ENCODE results near the gene GRB10. TPM values are rescaled to one million over a fixed set of nuclear protein-coding genes. Genes with fewer than 3 reads are reported as not detected.

GRB10 gene
- total and polyA plus RNA-seq, 2 of the 8 experiments (the other 6 are each of a cell fraction or from before 2014, with no cell fraction given), result 35.7 to 97.0 TPM

DNA sequence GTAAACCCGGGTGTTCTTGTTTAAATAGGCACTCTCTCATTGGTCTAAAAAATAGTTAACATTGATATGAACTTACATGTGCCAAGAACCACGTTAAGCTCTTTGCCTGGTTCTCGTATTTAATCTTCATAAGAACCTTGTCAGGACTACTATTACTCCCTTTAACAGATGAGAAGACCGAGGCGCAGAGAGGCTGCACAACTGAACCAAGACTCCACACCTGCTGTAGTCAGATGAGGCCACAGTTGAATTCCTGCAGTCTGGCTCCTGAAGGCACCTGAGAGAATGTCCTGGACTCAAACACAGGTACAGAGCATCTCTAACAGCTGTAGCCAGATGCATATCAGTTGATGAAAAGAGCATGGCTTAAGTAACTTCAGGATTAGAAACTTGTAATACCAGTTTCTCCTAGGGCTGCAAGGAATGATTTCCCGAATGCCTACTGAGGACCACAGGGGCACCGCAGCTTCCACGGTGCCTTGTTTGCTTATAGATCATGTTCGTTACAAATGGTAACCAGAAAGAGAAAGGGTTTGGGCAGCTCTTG lies 227.0 kb downstream of the GRB10 start:
- H3K4me2 ChIP-seq (ENCODE audit: insufficient read depth in 1 of 2, low read depth in 2 of 2, low read length in 2 of 2), result no peak overlapping the region
- H3K9me3 ChIP-seq (ENCODE audit: insufficient read depth in 2 of 2, low read depth in 1 of 2, low read length in 1 of 2), result no peaks in the 10 kb centered on the region
- POLR2A ChIA-PET (ENCODE audit: partially characterized antibody), result no interaction called here
- H2AK5ac ChIP-seq (ENCODE audit: low read depth, low read length), result no peak overlapping the region
- H3K79me2 ChIP-seq (ENCODE audit: control insufficient read depth in 1 of 2, insufficient read depth in 2 of 2, low read length in 2 of 2), result no peaks in the 10 kb centered on the region
- H3K23ac ChIP-seq (ENCODE audit: insufficient read length), result no peak overlapping the region
- no peaks in the 10 kb centered on the region for H3K36me3 ChIP-seq (ENCODE audit: control insufficient read depth in 2 of 4, insufficient read depth in 4 of 4, low read length in 3 of 4)
- H4K5ac ChIP-seq (ENCODE audit: insufficient read length, low read depth, low read length), result no peak overlapping the region
- no peak overlapping the region for H3K9ac ChIP-seq (replicated peaks in 1 of 4; ENCODE audit: extremely low read depth in 1 of 4, low read depth in 3 of 4, low read length in 3 of 4)
- CTCF ChIA-PET (ENCODE audit: partially characterized antibody), result interaction anchor here (0.7 to 3.2 kb wide), 10 partner anchors 14 to 605 kb away, joined by 3 to 9 read pairs (median 4); no protein-coding TSS in a partner anchor
- no peak overlapping the region for H3K4me3 ChIP-seq (ENCODE audit: extremely low read depth in 1 of 4, insufficient read depth in 2 of 4, low read depth in 3 of 4, low read length in 4 of 4)
- H3K27me3 ChIP-seq (replicated peaks in 1 of 4; ENCODE audit: control insufficient read depth in 3 of 4, extremely low read depth in 1 of 4, insufficient read depth in 3 of 4, low read length in 3 of 4), result no peaks in the 10 kb centered on the region
- no peaks in the 10 kb centered on the region for H3K23me2 ChIP-seq (ENCODE audit: low read depth, low read length)
- H4K91ac ChIP-seq (replicated peaks; ENCODE audit: insufficient read length, low read length), result no peak overlapping the region
- H3K56ac ChIP-seq (replicated peaks; ENCODE audit: insufficient read length, low read depth, low read length), result no peak overlapping the region
- DNase-seq (ENCODE audit: low read depth in 1 of 2, low spot score in 2 of 2) (no peak), FAIRE-seq (no peak)
- no peak overlapping the region for H2BK12ac ChIP-seq (ENCODE audit: low read depth, low read length)
- no peak overlapping the region for H3K27ac ChIP-seq (ENCODE audit: low read depth, low read length)
- WGBS, 2 experiments (ENCODE audit: extremely low coverage in 1 of 2, insufficient coverage in 1 of 2, insufficient read length in 1 of 2, insufficient replicate concordance in 2 of 2, low coverage in 1 of 2, low lambda C conversion rate in 2 of 2, missing lambda C conversion rate in 1 of 2), result 81% methylated on average over 9 of the region's 9 CpGs; no CpG with 5 or more reads in 1 of the 2 experiments
- no peak overlapping the region for H3K18ac ChIP-seq (ENCODE audit: extremely low read depth, low read length)
- H3K4ac ChIP-seq (replicated peaks; ENCODE audit: insufficient read length, low read depth, low read length), result no peak overlapping the region
- no peak overlapping the region for H3K14ac ChIP-seq (ENCODE audit: insufficient read length)
- H2BK15ac ChIP-seq (ENCODE audit: low read length), result no peak overlapping the region
- H3K4me1 ChIP-seq (replicated peaks in 1 of 4; ENCODE audit: control insufficient read depth in 3 of 4, insufficient read depth in 4 of 4, low read length in 3 of 4), result peaks cover 0 to 3% (median 0%) of the 10 kb centered on the region in 4 experiments; a peak in 3 of 7 replicates
- H4K8ac ChIP-seq (ENCODE audit: extremely low read depth, insufficient read depth, low read length), result no peak overlapping the region
- H2BK120ac ChIP-seq (replicated peaks; ENCODE audit: low read depth, low read length), result no peak overlapping the region
- no peaks in the 10 kb centered on the region for H4K20me1 ChIP-seq (replicated peaks in 1 of 2; ENCODE audit: control insufficient read depth in 1 of 2, insufficient read depth in 2 of 2, low read length in 2 of 2)
- TF ChIP-seq ASH2L (IDR thresholded peaks at IDR 0.05; ENCODE audit: low read length), result no peak
- no peak for TF ChIP-seq SIX5 (IDR thresholded peaks at IDR 0.05; ENCODE audit: low read depth, low read length)
- no peak for TF ChIP-seq POU5F1 (IDR thresholded peaks at IDR 0.05; ENCODE audit: low read depth, low read length)
- no peak for TF ChIP-seq BRCA1 (IDR thresholded peaks at IDR 0.05; ENCODE audit: low read depth, low read length)
- H2BK5ac ChIP-seq (ENCODE audit: low read depth, low read length), result no peak overlapping the region
- H2BK20ac ChIP-seq (ENCODE audit: low read length), result no peak overlapping the region
- H3K79me1 ChIP-seq (ENCODE audit: low read depth, low read length), result no peaks in the 10 kb centered on the region
- no peak overlapping the region for H2AFZ ChIP-seq (ENCODE audit: low read length)

Data from H1 (cell line).